GM21825 (cell line): ENCODE measurements around the gene FAM111A.

ENCODE experiments used
- ATAC-seq: cut with Tn5 transposase; IDR thresholded peaks from one replicate; pipeline ENCODE4 v1.9.1; 2021; ENCODE audit warnings: mild to moderate bottlenecking, moderate library complexity; ENCODE audit not compliant: unreplicated experiment

The FAM111A gene

DNA sequence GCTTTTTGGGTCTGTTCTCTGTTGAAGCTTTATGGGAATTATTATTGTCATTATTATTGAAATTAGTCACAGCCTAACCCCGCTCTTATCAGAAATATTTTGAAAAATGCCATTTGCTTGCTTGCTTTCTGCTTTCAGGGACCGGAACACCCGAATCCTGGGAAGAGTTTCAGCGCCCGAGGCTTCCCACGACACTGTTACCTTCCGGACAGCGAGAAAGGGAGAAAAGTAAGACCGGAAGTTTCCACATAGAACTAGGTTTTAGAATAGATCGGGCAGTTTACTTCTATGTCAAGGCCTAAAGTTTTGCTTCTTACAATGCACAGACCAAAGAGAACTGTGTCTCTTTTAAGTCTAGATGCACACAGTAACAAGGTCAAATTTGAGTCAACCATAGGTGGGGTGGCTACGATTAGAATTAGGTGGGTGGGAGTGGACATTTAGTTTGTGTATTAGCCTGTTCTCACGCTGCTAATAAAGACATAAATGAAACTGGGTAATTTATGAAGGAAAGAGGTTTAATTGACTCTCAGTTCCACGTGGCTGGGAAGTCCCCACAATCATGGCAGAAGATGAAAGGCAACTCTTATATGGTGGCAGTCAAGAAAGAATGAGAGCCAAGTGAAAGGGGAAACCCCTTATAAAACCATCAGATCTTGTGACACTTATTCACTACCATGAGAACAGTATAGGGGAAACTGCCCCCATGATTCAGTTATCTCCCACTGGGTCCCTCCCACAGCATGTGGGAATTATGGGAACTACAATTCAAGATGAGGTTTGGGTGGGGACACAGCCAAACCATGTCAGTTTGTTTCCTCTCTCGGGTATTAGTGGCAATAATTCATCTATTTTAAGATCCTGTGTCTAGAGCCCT, 57.1 kb downstream of the FAM111A start:
- ATAC-seq = peak; percentile 42

DNA sequence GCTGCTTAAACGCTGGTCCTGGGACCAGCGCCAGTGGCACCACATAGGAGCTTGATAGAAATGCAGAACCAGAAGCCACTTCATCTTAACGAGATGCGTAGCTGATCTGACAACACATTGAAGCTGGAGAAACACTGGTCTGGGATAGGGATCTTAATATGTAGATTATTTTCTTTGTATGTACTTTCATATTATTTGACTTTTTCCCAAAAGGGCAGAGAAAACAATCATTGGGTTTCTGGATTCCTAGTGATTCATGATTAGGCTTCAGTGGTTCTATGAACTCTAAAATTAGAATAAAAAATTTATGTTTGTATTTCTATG, 57.7 kb downstream of the FAM111A start:
- ATAC-seq = peak; percentile 35

DNA sequence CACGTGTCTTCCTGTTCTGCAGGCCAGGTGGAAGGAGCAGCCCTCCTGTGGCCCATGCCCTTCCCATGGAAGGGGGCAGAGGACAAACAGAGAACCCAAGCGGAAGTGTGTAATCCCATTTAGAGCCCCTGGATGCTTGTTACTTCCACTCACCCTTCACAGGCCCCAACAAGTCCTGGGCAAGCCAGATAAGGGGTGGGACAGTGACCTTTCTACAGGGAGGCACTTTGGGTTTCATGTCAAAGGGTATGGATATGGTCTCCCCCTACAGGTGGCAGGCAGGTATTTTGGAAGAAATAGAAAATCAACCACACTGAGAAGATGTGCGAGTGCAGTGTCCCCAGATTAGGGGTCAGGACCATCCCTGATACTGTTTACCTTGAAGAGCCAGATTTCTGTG, 58.7 kb downstream of the FAM111A start:
- no peak for ATAC-seq
